Calu3 (cell line): ENCODE data around the gene NCLN. TPM values are rescaled to one million over a fixed set of nuclear protein-coding genes. Genes with fewer than 3 reads are reported as not detected.
A peak's percentile ranks its signal among the peaks of the same experiment; 100 is the strongest.
"Not testable (repeated sequence)": the region's sequence is repeated elsewhere in the genome, so short reads cannot be mapped to it uniquely, and the experiment has no call there.

ENCODE experiments used
- BruUV-seq: library from RNA; stranded (reverse); fragments of 400-500 nt; replicated peaks from 2 replicates; lab custom pipeline; 2021; lab: Mats Ljungman, UMichigan
- CTCF ChIA-PET: fragments of 300-600 bp; sonication (Branson Sonifier 250); formaldehyde crosslinking; loops from one replicate; lab custom pipeline; 2022; ENCODE audit warnings: antibody characterized with exemption; lab: Charles Lee
- DNase-seq: peaks from one replicate; pipeline ENCODE4 v3.0.0; 2022
- H3K27ac Mint-ChIP-seq: one replicate; pipeline ENCODE4 v1.8.0; 2022; ENCODE audit warnings: mixed read lengths; ENCODE audit not compliant: unreplicated experiment
- H3K27me3 Mint-ChIP-seq: one replicate; pipeline ENCODE4 v1.8.0; 2022; ENCODE audit warnings: mixed read lengths; ENCODE audit not compliant: unreplicated experiment
- H3K36me3 Mint-ChIP-seq: one replicate; pipeline ENCODE4 v1.8.0; 2022; ENCODE audit warnings: mild to moderate bottlenecking, moderate library complexity, mixed read lengths; ENCODE audit not compliant: insufficient read depth, unreplicated experiment
- H3K4me1 Mint-ChIP-seq: one replicate; pipeline ENCODE4 v1.8.0; 2022; ENCODE audit warnings: mild to moderate bottlenecking, low read depth, mixed read lengths; ENCODE audit not compliant: unreplicated experiment
- H3K4me3 Mint-ChIP-seq: one replicate; pipeline ENCODE4 v1.8.0; 2022; ENCODE audit warnings: mild to moderate bottlenecking, low read depth, moderate library complexity, mixed read lengths; ENCODE audit not compliant: unreplicated experiment
- H3K9me3 Mint-ChIP-seq: one replicate; pipeline ENCODE4 v1.8.0; 2022; ENCODE audit warnings: low read depth, mixed read lengths; ENCODE audit not compliant: unreplicated experiment
- intact Hi-C: fragments of 100-400 bp; cut with micrococcal nuclease; formaldehyde crosslinking; loops from one replicate; pipeline ENCODE4 v1.10.0; 2022; ENCODE audit not compliant: unreplicated experiment
- total RNA-seq: library from RNA; stranded (reverse); gene quantifications from 2 replicates; pipeline ENCODE4 v1.2.3, GENCODE V29; 2022
- TF ChIP-seq, protein P1 (sequence below): fragments of 200-600 bp; IDR thresholded peaks from one replicate; pipeline ENCODE4 v1.8.0; 2022; ENCODE audit warnings: antibody characterized with exemption; ENCODE audit not compliant: unreplicated experiment

Gene NCLN
- total RNA-seq, 1 experiment from 2014 or later: 79.6 TPM

DNA sequence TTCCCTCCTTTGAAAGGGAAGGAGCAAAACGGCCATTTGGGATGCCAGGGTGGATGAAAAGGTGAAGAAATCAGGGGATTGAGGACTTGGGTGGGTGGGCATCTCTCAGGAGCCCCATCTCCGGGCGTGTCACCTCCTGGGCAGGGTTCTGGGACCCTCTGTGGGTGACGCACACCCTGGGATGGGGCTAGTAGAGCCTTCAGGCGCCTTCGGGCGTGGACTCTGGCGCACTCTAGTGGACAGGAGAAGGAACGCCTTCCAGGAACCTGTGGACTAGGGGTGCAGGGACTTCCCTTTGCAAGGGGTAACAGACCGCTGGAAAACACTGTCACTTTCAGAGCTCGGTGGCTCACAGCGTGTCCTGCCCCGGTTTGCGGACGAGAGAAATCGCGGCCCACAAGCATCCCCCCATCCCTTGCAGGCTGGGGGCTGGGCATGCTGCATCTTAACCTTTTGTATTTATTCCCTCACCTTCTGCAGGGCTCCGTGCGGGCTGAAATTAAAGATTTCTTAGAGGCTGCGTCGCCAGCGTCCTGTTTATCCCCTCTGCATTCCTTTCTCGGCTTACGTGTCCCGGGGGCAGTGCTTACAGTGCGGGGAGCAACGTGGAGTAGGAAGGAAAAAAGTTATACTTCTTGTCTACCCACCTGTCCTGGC, 22.4 kb upstream of the NCLN start:
- Mint-ChIP-seq H3K27ac (no peak overlapping the region), H3K4me3 (no peak overlapping the region), H3K36me3 (no peaks in the 10 kb centered on the region), H3K9me3 (peaks cover 3% of the 10 kb centered on the region), H3K27me3 (no peaks in the 10 kb centered on the region), H3K4me1 (no peaks in the 10 kb centered on the region)
- CTCF ChIA-PET: interaction anchor here (0.6 kb wide), 2 partner anchors 34 to 85 kb away, joined by 3 read pairs; no protein-coding TSS in a partner anchor
- intact Hi-C loops: loop anchor here (1.0 kb wide), 1 partner anchor 34 kb away; no protein-coding TSS in a partner anchor
- TF ChIP-seq, protein P1, sequence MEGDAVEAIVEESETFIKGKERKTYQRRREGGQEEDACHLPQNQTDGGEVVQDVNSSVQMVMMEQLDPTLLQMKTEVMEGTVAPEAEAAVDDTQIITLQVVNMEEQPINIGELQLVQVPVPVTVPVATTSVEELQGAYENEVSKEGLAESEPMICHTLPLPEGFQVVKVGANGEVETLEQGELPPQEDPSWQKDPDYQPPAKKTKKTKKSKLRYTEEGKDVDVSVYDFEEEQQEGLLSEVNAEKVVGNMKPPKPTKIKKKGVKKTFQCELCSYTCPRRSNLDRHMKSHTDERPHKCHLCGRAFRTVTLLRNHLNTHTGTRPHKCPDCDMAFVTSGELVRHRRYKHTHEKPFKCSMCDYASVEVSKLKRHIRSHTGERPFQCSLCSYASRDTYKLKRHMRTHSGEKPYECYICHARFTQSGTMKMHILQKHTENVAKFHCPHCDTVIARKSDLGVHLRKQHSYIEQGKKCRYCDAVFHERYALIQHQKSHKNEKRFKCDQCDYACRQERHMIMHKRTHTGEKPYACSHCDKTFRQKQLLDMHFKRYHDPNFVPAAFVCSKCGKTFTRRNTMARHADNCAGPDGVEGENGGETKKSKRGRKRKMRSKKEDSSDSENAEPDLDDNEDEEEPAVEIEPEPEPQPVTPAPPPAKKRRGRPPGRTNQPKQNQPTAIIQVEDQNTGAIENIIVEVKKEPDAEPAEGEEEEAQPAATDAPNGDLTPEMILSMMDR: peak; percentile 79
- peak; percentile 62 for DNase-seq
- no TSS peak for BruUV-seq

DNA sequence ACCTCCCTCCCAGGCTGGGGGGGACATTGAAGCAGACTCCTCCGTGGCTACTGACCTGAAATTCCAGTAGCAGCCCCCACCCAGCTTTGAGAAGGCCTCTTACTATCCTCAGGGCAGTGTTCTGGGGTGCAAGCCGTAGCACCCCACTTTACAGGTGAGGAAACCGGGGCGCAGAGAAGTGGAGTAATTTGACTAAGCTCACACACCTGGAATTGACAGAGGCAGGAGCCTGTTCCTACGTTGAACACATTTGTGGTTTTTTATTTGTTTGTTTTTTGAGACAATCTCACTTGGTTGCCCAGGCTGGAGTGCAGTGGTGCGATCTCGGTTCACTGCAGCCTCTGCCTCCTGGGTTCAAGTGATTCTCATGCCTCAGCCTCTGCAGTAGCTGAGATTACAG, 21.8 kb upstream of the NCLN start:
- Mint-ChIP-seq H3K27ac (no peak overlapping the region), H3K27me3 (no peaks in the 10 kb centered on the region), H3K36me3 (no peaks in the 10 kb centered on the region), H3K4me1 (no peaks in the 10 kb centered on the region), H3K9me3 (peaks cover 3% of the 10 kb centered on the region), H3K4me3 (no peak overlapping the region)
- CTCF ChIA-PET: interaction anchor here (0.6 kb wide), 2 partner anchors 35 to 85 kb away, joined by 3 read pairs; no protein-coding TSS in a partner anchor
- intact Hi-C loops: loop anchor here (1.0 kb wide), 1 partner anchor 35 kb away; no protein-coding TSS in a partner anchor
- no peak for DNase-seq
- TF ChIP-seq, protein P1: no peak
- BruUV-seq: no TSS peak

DNA sequence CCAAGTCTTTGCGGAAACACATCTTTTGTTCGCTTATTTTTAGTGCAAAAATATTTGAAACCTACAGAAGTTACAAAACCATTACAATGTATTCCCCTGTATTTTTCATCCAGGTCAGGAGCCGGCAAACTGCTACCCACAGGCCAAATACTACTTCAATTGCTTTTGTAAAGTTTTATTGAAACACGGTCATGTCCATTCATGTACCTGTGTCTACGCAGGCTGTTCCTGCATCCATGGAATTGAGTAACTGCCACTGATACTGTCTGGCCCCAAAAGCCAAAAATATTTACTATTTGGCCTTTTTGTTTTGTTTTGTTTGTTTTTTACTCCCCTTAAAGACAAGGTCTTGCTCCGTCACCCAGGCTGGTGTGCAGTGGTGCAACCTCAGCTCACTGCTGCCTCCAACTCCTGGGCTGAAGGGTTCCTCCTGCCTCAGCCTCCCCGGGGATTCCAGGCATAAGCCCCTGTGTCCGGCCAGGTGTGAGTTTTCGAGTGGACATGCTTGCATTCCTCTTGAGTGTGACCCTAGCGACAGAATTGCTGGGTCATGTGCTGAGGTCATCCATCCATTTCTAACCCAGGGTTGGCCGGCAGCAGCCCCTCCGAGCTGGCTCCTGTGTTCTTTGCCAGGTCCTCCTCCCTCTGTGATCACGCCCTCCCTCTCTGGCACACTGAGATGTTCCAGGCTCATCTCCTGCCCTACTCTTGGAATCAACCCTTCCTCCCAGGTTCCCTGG, 18.0 kb upstream of the NCLN start:
- no peak for DNase-seq
- CTCF ChIA-PET: no interaction called here
- H3K9me3 Mint-ChIP-seq: no peaks in the 10 kb centered on the region
- H3K4me1 Mint-ChIP-seq: no peaks in the 10 kb centered on the region
- no peaks in the 10 kb centered on the region for H3K36me3 Mint-ChIP-seq
- TF ChIP-seq, protein P1: no peak
- H3K27me3 Mint-ChIP-seq: no peaks in the 10 kb centered on the region
- intact Hi-C loops: no loop called here
- H3K27ac Mint-ChIP-seq: no peak overlapping the region
- BruUV-seq: no TSS peak
- H3K4me3 Mint-ChIP-seq: no peak overlapping the region

DNA sequence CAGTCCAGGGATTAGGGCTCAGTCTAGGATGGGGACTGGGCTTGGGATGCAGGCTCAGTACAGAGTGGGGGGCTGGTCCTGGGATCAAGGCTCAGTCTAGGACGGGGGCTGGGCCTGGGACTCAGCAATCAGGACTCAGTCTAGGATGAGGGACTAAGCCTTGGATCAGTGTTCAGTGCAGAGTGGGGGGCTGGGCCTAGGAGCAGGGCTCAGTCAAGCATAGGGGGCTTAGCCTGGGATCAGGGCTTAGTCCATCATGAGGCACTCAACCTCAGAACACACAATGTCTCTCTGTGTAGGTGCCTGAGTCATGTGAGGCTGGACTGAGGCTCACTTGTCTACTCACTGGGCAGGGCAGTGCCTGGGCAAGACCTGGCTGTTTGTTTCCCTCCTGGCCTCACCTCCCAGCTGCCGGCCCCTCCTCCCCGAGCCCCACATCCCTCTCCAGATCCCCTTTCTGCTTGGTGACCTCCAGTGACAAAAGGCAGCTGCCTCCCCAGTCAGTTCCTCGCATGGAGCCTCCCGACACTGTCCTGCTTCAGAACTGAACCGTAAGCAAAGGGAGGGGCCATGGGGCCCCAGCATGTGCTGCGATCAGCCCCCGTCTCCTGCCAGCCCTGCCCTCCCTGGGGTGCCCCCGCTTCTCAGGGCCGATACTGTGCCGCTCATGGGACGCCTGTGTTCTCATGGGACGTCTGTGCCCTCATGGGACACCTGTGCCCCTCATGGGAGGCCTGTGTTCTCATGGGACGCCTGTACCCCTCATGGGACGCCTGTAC, 13.6 kb upstream of the NCLN start:
- BruUV-seq: no TSS peak
- no peak overlapping the region for H3K4me3 Mint-ChIP-seq
- CTCF ChIA-PET: no interaction called here
- intact Hi-C loops: no loop called here
- no peaks in the 10 kb centered on the region for H3K4me1 Mint-ChIP-seq
- no peaks in the 10 kb centered on the region for H3K27me3 Mint-ChIP-seq
- no peak overlapping the region for H3K27ac Mint-ChIP-seq
- TF ChIP-seq, protein P1: no peak
- no peaks in the 10 kb centered on the region for H3K9me3 Mint-ChIP-seq
- peak; percentile 21 for DNase-seq
- no peaks in the 10 kb centered on the region for H3K36me3 Mint-ChIP-seq

DNA sequence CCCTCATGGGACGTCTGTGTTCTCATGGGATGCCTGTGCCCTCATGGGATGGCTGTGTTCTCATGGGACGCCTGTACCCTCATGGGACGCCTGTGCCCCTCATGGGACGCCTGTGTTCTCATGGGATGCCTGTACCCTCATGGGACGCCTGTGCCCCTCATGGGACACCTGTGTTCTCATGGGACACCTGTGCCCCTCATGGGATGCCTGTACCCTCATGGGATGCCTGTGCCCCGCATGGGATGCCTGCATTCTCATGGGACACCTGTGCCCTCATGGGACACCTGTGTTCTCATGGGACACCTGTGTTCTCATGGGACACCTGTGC, 13.1 kb upstream of the NCLN start:
- H3K4me1 Mint-ChIP-seq, DNase-seq, intact Hi-C loops, H3K36me3 Mint-ChIP-seq, H3K9me3 Mint-ChIP-seq, BruUV-seq, H3K27ac Mint-ChIP-seq, H3K27me3 Mint-ChIP-seq, CTCF ChIA-PET, H3K4me3 Mint-ChIP-seq: not testable (repeated sequence)
